Osteoblast (primary cell): Measurements from ENCODE around the gene POLR3K. TPM values are rescaled to one million over a fixed set of nuclear protein-coding genes. Genes with fewer than 3 reads are reported as not detected.
"Not testable (repeated sequence)": the region's sequence is repeated elsewhere in the genome, so short reads cannot be mapped to it uniquely, and the experiment has no call there.

Source experiments
- DNase-seq: peaks from one replicate; pipeline ENCODE4 v3.0.0; 2011; ENCODE audit warnings: low spot score, mixed read lengths; ENCODE audit not compliant: insufficient read length; ENCODE audit errors: missing footprints
- H2AFZ ChIP-seq: 2 replicates; pipeline ENCODE4 v1.6.0; 2011; ENCODE audit warnings: mild to moderate bottlenecking, low read length
- H3K27ac ChIP-seq: 2 replicates; pipeline ENCODE4 v1.5.1; 2011; ENCODE audit warnings: mild to moderate bottlenecking, low read depth, low read length, moderate library complexity
- H3K27me3 ChIP-seq: 2 replicates; pipeline ENCODE4 v1.6.0; 2012; ENCODE audit warnings: mild to moderate bottlenecking, control low read depth, inconsistent platforms, low read length, moderate library complexity; ENCODE audit not compliant: insufficient read depth
- H3K36me3 ChIP-seq: 2 replicates; pipeline ENCODE4 v1.5.1; 2011; ENCODE audit warnings: mild to moderate bottlenecking, low read length, control low read depth, moderate library complexity; ENCODE audit not compliant: insufficient read depth
- H3K4me1 ChIP-seq: 2 replicates; pipeline ENCODE4 v1.5.1; 2011; ENCODE audit warnings: mild to moderate bottlenecking, low read length, control low read depth, moderate library complexity; ENCODE audit not compliant: insufficient read depth
- H3K4me2 ChIP-seq: 2 replicates; pipeline ENCODE4 v1.6.0; 2011; ENCODE audit warnings: mild to moderate bottlenecking, low read length; ENCODE audit not compliant: insufficient read depth
- H3K4me3 ChIP-seq: fragments of 200-600 bp; sonication (generic); 3 replicates; pipeline ENCODE4 v1.5.1; 2012; ENCODE audit warnings: mild to moderate bottlenecking, low read length, inconsistent platforms; ENCODE audit not compliant: insufficient read depth
- H3K79me2 ChIP-seq: 2 replicates; pipeline ENCODE4 v1.6.0; 2012; ENCODE audit warnings: mild to moderate bottlenecking, low read length, control low read depth, inconsistent platforms; ENCODE audit not compliant: insufficient read depth
- H3K9me3 ChIP-seq: 2 replicates; pipeline ENCODE4 v1.5.1; 2011; ENCODE audit warnings: low read depth, low read length, control low read depth
- H4K20me1 ChIP-seq: 2 replicates; pipeline ENCODE4 v1.6.0; 2012; ENCODE audit warnings: mild to moderate bottlenecking, low read length, control low read depth; ENCODE audit not compliant: insufficient read depth
- total RNA-seq: library from RNA; depleted of rRNA; stranded (reverse); fragments of >200 nt; gene quantifications from 2 replicates; pipeline ENCODE4 v1.2.3, GENCODE V29; 2012
- TF ChIP-seq, protein P1 (sequence below): IDR thresholded peaks from 2 replicates; pipeline ENCODE4 v1.5.1; 2011; ENCODE audit warnings: mild to moderate bottlenecking, low read depth, low read length, moderate library complexity; ENCODE audit errors: extremely low read depth

Gene POLR3K
- total RNA-seq, 1 donor, result 1.4 TPM

DNA sequence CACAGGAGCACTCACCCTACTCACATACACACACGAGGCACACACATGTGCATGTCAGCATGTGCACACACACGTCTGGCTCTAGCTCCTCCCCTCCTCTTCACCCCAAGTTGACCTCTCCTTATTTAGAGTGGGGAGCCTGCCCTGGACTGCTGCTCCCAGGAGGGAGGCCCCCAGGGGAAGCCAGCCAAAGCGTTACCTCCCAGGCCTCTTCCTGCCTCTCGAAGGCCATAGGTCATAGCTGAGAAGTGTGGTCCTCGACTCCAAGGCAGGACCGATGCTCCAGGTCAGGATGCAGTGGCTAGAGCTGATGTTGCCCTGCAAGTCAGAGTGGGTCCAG, 18.8 kb downstream of the POLR3K start:
- TF ChIP-seq, protein P1, sequence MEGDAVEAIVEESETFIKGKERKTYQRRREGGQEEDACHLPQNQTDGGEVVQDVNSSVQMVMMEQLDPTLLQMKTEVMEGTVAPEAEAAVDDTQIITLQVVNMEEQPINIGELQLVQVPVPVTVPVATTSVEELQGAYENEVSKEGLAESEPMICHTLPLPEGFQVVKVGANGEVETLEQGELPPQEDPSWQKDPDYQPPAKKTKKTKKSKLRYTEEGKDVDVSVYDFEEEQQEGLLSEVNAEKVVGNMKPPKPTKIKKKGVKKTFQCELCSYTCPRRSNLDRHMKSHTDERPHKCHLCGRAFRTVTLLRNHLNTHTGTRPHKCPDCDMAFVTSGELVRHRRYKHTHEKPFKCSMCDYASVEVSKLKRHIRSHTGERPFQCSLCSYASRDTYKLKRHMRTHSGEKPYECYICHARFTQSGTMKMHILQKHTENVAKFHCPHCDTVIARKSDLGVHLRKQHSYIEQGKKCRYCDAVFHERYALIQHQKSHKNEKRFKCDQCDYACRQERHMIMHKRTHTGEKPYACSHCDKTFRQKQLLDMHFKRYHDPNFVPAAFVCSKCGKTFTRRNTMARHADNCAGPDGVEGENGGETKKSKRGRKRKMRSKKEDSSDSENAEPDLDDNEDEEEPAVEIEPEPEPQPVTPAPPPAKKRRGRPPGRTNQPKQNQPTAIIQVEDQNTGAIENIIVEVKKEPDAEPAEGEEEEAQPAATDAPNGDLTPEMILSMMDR, result no peak
- Histone ChIP-seq H2AFZ (no peak overlapping the region), H3K9me3 (no peaks in the 10 kb centered on the region), H4K20me1 (no peaks in the 10 kb centered on the region), H3K27me3 (no peaks in the 10 kb centered on the region), H3K79me2 (no peaks in the 10 kb centered on the region), H3K36me3 (no peaks in the 10 kb centered on the region), H3K4me2 (no peak overlapping the region), H3K4me3 (no peak overlapping the region), H3K27ac (no peak overlapping the region), H3K4me1 (no peaks in the 10 kb centered on the region)
- DNase-seq, result peak; percentile 62

GRCh38 chr16:33877-34647, 19.3 kb downstream of the POLR3K start:
- Histone ChIP-seq H3K4me3 (no peak overlapping the region), H3K27ac (no peak overlapping the region), H3K4me1 (no peaks in the 10 kb centered on the region), H2AFZ (no peak overlapping the region), H4K20me1 (no peaks in the 10 kb centered on the region), H3K4me2 (no peak overlapping the region), H3K36me3 (no peaks in the 10 kb centered on the region), H3K79me2 (no peaks in the 10 kb centered on the region), H3K27me3 (no peaks in the 10 kb centered on the region), H3K9me3 (no peaks in the 10 kb centered on the region)
- TF ChIP-seq, protein P1, result no peak
- no peak for DNase-seq

DNA sequence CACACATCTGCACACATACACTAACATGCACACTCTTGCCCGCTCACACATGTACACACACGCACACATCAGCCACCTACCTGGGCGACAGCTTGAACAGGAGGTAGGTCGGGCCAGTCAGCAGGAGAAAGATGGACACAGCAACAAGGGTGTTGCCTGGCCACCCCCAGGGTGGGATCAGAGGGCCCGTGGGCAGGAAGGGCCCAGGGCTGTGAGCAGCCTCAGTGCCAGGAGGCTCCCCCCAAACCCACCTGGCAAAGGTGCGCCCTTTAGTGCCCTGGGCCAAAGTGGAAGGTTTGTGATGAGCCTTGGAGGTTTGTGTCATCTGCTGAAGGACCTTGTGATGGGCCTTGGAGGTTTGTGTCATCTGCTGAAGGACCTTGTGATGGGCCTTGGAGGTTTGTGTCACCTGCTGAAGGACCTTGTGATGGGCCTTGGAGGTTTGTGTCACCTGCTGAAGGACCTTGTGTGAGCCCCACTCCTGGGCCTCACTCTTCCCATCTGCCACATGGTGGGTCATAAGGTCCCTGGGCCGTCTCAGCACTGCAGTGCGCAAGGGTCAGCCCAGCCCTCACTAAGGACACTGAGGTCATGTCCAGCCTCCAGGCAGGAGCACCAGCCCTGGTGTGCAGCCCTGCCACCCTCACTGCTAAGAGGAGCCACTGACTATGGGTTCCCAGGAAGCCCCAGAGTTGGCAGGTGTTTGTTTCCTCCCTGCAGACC, 20.1 kb downstream of the POLR3K start:
- H3K4me1 ChIP-seq, H3K27me3 ChIP-seq, H3K79me2 ChIP-seq, H2AFZ ChIP-seq, H3K9me3 ChIP-seq, H3K27ac ChIP-seq, H3K4me3 ChIP-seq, H4K20me1 ChIP-seq, H3K36me3 ChIP-seq, H3K4me2 ChIP-seq, DNase-seq: not testable (repeated sequence)

GRCh38 chr16:30627-31026, 22.8 kb downstream of the POLR3K start:
- H3K27ac ChIP-seq, H2AFZ ChIP-seq, H3K79me2 ChIP-seq, H3K27me3 ChIP-seq, H3K36me3 ChIP-seq, H3K4me3 ChIP-seq, H3K4me1 ChIP-seq, H3K9me3 ChIP-seq, DNase-seq, H3K4me2 ChIP-seq, H4K20me1 ChIP-seq: not testable (repeated sequence)

DNA sequence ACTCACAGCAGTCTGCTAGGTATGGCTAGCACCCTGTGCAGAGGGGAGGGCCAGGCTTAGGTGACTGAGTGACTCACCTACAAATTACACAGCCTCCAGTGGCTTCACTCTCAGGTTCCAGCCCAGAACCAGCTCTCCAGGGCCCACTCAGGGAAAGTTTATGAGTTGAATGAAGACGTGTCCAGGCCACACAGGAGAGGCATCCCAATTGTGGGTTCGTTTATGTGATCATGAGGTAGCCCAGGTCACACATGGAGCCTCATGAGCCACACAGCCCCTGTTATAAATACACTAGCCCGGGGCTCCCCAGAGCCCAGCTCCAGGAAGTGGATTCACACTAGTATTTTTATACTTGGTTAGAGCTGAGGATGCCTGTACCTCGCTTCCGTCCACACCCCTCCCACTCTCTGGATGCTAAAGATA, 27.5 kb downstream of the POLR3K start:
- H3K4me1 ChIP-seq, H3K4me3 ChIP-seq, H2AFZ ChIP-seq, H3K27me3 ChIP-seq, H3K36me3 ChIP-seq, H4K20me1 ChIP-seq, H3K4me2 ChIP-seq, DNase-seq, H3K9me3 ChIP-seq, H3K79me2 ChIP-seq, H3K27ac ChIP-seq: not testable (repeated sequence)

- not testable (repeated sequence) for H2AFZ ChIP-seq, H3K9me3 ChIP-seq, H3K27me3 ChIP-seq, H3K4me1 ChIP-seq, DNase-seq, H3K36me3 ChIP-seq, H3K4me2 ChIP-seq, H3K27ac ChIP-seq, H3K4me3 ChIP-seq, H3K79me2 ChIP-seq, H4K20me1 ChIP-seq
Observed at GRCh38 chr16:24151-24550, 29.3 kb downstream of the POLR3K start.

DNA sequence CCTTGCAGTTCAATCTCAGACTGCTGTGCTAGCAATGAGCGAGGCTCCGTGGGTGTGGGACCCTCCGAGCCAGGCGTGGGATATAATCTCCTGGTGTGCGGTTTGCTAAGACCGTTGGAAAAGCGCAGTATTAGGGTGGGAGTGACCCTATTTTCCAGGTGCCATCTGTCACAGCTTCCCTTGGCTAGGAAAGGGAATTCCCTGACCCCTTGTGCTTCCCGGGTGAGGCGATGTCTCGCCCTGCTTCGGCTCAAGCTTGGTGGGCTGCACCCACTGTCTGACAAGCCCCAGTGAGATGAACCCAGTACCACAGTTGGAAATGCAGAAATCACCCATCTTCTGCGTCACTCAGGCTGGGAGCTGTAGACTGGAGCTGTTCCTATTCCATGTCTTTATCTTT, 32.5 kb downstream of the POLR3K start:
- not testable (repeated sequence) for DNase-seq, H3K9me3 ChIP-seq, H2AFZ ChIP-seq, H3K27me3 ChIP-seq, H3K79me2 ChIP-seq, H3K4me3 ChIP-seq, H3K4me1 ChIP-seq, H3K36me3 ChIP-seq, H3K4me2 ChIP-seq, H4K20me1 ChIP-seq, H3K27ac ChIP-seq
